ENCODE results near the gene NFIC. TPM values are rescaled to one million over a fixed set of nuclear protein-coding genes. Genes with fewer than 3 reads are reported as not detected.

Gene NFIC
- total RNA-seq, 2 experiments from 2014 or later, result 1.5 to 1.7 TPM

DNA sequence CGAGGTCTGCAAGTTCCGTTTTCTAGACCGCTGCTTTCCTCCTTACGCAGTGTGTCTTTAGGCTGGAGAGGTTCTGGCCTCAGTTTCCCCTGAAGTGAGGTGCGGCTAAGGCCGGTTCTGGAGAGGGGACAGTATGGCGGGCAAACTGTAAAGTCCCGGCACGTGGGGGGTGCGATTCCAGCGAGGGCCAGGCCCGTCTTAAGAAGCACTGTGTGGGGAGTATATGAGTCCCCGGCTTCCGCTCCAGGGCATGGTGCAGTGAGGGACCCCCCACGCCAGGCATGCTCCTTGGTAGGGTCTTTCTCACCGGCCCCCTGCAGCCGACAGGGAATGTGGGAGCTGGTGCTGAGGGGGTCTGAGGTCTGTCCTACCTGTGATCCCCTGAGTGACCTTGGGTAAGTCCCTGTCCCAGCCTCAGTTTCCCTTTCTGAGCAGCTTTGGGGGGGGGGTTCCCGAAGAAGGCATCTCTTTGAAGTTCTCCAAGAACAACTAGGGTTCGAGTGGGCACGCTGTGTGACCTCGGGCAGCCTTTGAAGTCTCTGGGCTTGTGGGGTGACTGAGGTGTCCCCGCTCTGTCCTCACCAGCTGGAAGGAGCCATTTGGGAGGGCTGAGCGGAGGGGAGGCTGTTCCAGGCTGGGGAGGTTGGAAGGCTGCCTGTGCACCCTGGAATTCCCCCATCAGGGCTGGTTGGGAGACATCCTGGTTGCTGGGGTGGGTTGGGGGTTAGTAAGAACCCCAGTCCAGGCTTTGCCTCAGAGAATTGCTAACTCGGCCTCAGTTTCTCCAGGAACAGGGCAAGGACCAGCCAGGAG, 1.5 kb downstream of the NFIC start:
- TF ChIP-seq EZH2phosphoT487 (IDR thresholded peaks at IDR 0.05; ENCODE audit: borderline replicate concordance, low read depth, low read length), result no peak
- no peak for TF ChIP-seq CTCF (conservative IDR thresholded peaks at IDR 0.05; ENCODE audit: low read length)
- H3K9me3 ChIP-seq (ENCODE audit: low read length), result no peaks in the 10 kb centered on the region
- no peak overlapping the region for H2AFZ ChIP-seq (ENCODE audit: low read length)
- ChIA-PET CTCF (ENCODE audit: unreplicated experiment) (no interaction called here), POLR2A (no interaction called here)
- no peaks in the 10 kb centered on the region for H3K79me2 ChIP-seq (ENCODE audit: insufficient read depth, low read depth, low read length)
- H3K4me1 ChIP-seq (ENCODE audit: insufficient read depth, low read length, poor library complexity, severe bottlenecking), result no peaks in the 10 kb centered on the region
- no peaks in the 10 kb centered on the region for H4K20me1 ChIP-seq (ENCODE audit: insufficient read depth, low read length)
- no peak overlapping the region for H3K27ac ChIP-seq (ENCODE audit: low read depth, low read length, poor library complexity, severe bottlenecking)
- H3K9me2 ChIP-seq (ENCODE audit: insufficient read depth, low read length), result no peaks in the 10 kb centered on the region
- H3K4me2 ChIP-seq (ENCODE audit: low read length), result no peak overlapping the region
- intact Hi-C loops (cut with micrococcal nuclease; ENCODE audit: unreplicated experiment), result no loop called here
- DNase-seq (ENCODE audit: low spot score), result no peak
- H3K36me3 ChIP-seq (ENCODE audit: insufficient read depth, low read length), result no peaks in the 10 kb centered on the region
- BruUV-seq (replicated peaks), result no TSS peak
- no peak overlapping the region for H3K4me3 ChIP-seq (ENCODE audit: low read depth, low read length, poor library complexity, severe bottlenecking)

GRCh38 chr19:3368441-3368795, 2.0 kb downstream of the NFIC start:
- no peak overlapping the region for H2AFZ ChIP-seq (ENCODE audit: low read length)
- no peaks in the 10 kb centered on the region for H3K4me1 ChIP-seq (ENCODE audit: insufficient read depth, low read length, poor library complexity, severe bottlenecking)
- TF ChIP-seq EZH2phosphoT487 (IDR thresholded peaks at IDR 0.05; ENCODE audit: borderline replicate concordance, low read depth, low read length), result no peak
- no peak for TF ChIP-seq CTCF (conservative IDR thresholded peaks at IDR 0.05; ENCODE audit: low read length)
- intact Hi-C loops (cut with micrococcal nuclease; ENCODE audit: unreplicated experiment), result no loop called here
- H3K9me2 ChIP-seq (ENCODE audit: insufficient read depth, low read length), result no peaks in the 10 kb centered on the region
- no peaks in the 10 kb centered on the region for H4K20me1 ChIP-seq (ENCODE audit: insufficient read depth, low read length)
- no peak overlapping the region for H3K4me3 ChIP-seq (ENCODE audit: low read depth, low read length, poor library complexity, severe bottlenecking)
- no peak overlapping the region for H3K4me2 ChIP-seq (ENCODE audit: low read length)
- no peaks in the 10 kb centered on the region for H3K79me2 ChIP-seq (ENCODE audit: insufficient read depth, low read depth, low read length)
- H3K9me3 ChIP-seq (ENCODE audit: low read length), result no peaks in the 10 kb centered on the region
- DNase-seq (ENCODE audit: low spot score), result no peak
- H3K36me3 ChIP-seq (ENCODE audit: insufficient read depth, low read length), result no peaks in the 10 kb centered on the region
- no peak overlapping the region for H3K27ac ChIP-seq (ENCODE audit: low read depth, low read length, poor library complexity, severe bottlenecking)
- POLR2A ChIA-PET, result no interaction called here
- CTCF ChIA-PET (ENCODE audit: unreplicated experiment), result no interaction called here
- no TSS peak for BruUV-seq (replicated peaks)

- H3K4me1 ChIP-seq (ENCODE audit: insufficient read depth, low read length, poor library complexity, severe bottlenecking), result no peaks in the 10 kb centered on the region
- H3K9me2 ChIP-seq (ENCODE audit: insufficient read depth, low read length), result no peaks in the 10 kb centered on the region
- no peak overlapping the region for H3K27ac ChIP-seq (ENCODE audit: low read depth, low read length, poor library complexity, severe bottlenecking)
- H4K20me1 ChIP-seq (ENCODE audit: insufficient read depth, low read length), result no peaks in the 10 kb centered on the region
- no peak overlapping the region for H2AFZ ChIP-seq (ENCODE audit: low read length)
- no peak overlapping the region for H3K4me3 ChIP-seq (ENCODE audit: low read depth, low read length, poor library complexity, severe bottlenecking)
- no peak overlapping the region for H3K4me2 ChIP-seq (ENCODE audit: low read length)
- no peaks in the 10 kb centered on the region for H3K79me2 ChIP-seq (ENCODE audit: insufficient read depth, low read depth, low read length)
- ChIA-PET POLR2A (no interaction called here), CTCF (ENCODE audit: unreplicated experiment) (no interaction called here)
- no peaks in the 10 kb centered on the region for H3K9me3 ChIP-seq (ENCODE audit: low read length)
- H3K36me3 ChIP-seq (ENCODE audit: insufficient read depth, low read length), result no peaks in the 10 kb centered on the region
- intact Hi-C loops (cut with micrococcal nuclease; ENCODE audit: unreplicated experiment), result no loop called here
- DNase-seq (ENCODE audit: low spot score), result no peak
- BruUV-seq (replicated peaks), result no TSS peak
- TF ChIP-seq EZH2phosphoT487 (IDR thresholded peaks at IDR 0.05; ENCODE audit: borderline replicate concordance, low read depth, low read length), result no peak
- TF ChIP-seq CTCF (conservative IDR thresholded peaks at IDR 0.05; ENCODE audit: low read length), result no peak
These were observed 2.5 kb downstream of the NFIC start for GRCh38 chr19:3368848-3369336.
